A549 (cell line): ENCODE data around the gene EXOC3L2. TPM values are rescaled to one million over a fixed set of nuclear protein-coding genes. Genes with fewer than 3 reads are reported as not detected.

Experiments
- ATAC-seq, 2 experiments: fragments of 200-7000 bp in 1 of 2; fragments of >200 bp in 1 of 2; cut with Nextera tagmentation in 1 of 2; cut with Tn5 transposase in 1 of 2; 3 replicates each; pipeline versions ENCODE4 v1.8.0 to v1.9.1; 2018 to 2020; ENCODE audit warnings: mild to moderate bottlenecking in 1 of 2, moderate library complexity in 1 of 2
- CTCF ChIA-PET: fragments of 300-600 bp; sonication (Branson Sonifier 250); formaldehyde crosslinking; extraction: SDS; loops from one replicate; lab custom pipeline; 2021; ENCODE audit warnings: antibody characterized with exemption, inconsistent platforms; lab: Yijun Ruan, JAX
- POLR2A ChIA-PET: fragments of 350-600 bp; formaldehyde crosslinking; extraction: SDS; loops from one replicate; lab custom pipeline; 2021; ENCODE audit warnings: antibody characterized with exemption, inconsistent platforms; lab: Yijun Ruan, JAX
- DNase-seq, 2 experiments: peaks; one replicate each; pipeline versions ENCODE4 v3.0.0 to v3.0.0-alpha.2; 2011 to 2016; ENCODE audit warnings: low read depth in 1 of 2, low spot score in 1 of 2
- FAIRE-seq: peaks from 2 replicates; lab custom pipeline; 2011; peaks lifted over from hg19 to GRCh38; lab: Jason Lieb, UNC
- H3K27ac ChIP-seq, 2 experiments: fragments of >200 bp; sonication (Bioruptor Twin); formaldehyde crosslinking; 3 replicates each; pipeline ENCODE4 v1.5.1; 2016 to 2017
- H3K4me1 ChIP-seq: fragments of >200 bp; sonication (Bioruptor Twin); formaldehyde crosslinking; 3 replicates; pipeline ENCODE4 v1.6.1; 2016
- H3K4me2 ChIP-seq: fragments of >200 bp; sonication (Bioruptor Twin); formaldehyde crosslinking; 3 replicates; pipeline ENCODE4 v1.6.1; 2016
- H3K4me3 ChIP-seq: fragments of >200 bp; sonication (Bioruptor Twin); formaldehyde crosslinking; 3 replicates; pipeline ENCODE4 v1.5.1; 2016
- H3K9me3 ChIP-seq: fragments of >200 bp; sonication (Bioruptor Twin); formaldehyde crosslinking; 3 replicates; pipeline ENCODE4 v1.6.1; 2016
- CEBPB ChIP-seq, 2 experiments: fragments of >200 bp in 1 of 2; sonication (Bioruptor Twin) in 1 of 2; formaldehyde crosslinking in 1 of 2; IDR thresholded peaks; 2 replicates each; pipeline ENCODE4 v1.6.1; 2012 to 2016
- CHD4 ChIP-seq: fragments of 200-600 bp; sonication (generic); IDR thresholded peaks from 2 replicates; pipeline ENCODE4 v1.6.1; 2016; ENCODE audit warnings: antibody characterized with exemption, mild to moderate bottlenecking, borderline replicate concordance
- EHF ChIP-seq: fragments of 250-450 bp; sonication (Bioruptor Pico); IDR thresholded peaks from 2 replicates; pipeline ENCODE4 v1.5.0; 2020; ENCODE audit warnings: mild to moderate bottlenecking
- EHMT2 ChIP-seq: fragments of 200-600 bp; sonication (generic); IDR thresholded peaks from 2 replicates; pipeline ENCODE4 v1.6.1; 2016; ENCODE audit warnings: antibody characterized with exemption, low read depth, mild to moderate bottlenecking, moderate library complexity
- FOSB ChIP-seq: fragments of 250-450 bp; sonication (Bioruptor Pico); IDR thresholded peaks from 2 replicates; pipeline ENCODE4 v1.5.0; 2020; ENCODE audit warnings: mild to moderate bottlenecking, moderate library complexity
- FOSL2 ChIP-seq, 2 experiments: fragments of 450-650 bp in 1 of 2; fragments of >200 bp in 1 of 2; sonication (Bioruptor Twin) in 1 of 2; formaldehyde crosslinking; IDR thresholded peaks; 2 replicates each; pipeline versions ENCODE4 v1.5.0 to v1.6.1; 2016 to 2020; ENCODE audit warnings: mild to moderate bottlenecking in 1 of 2, moderate library complexity in 1 of 2
- GATA3 ChIP-seq: IDR thresholded peaks from 2 replicates; pipeline ENCODE4 v1.6.1; 2012; ENCODE audit warnings: borderline replicate concordance
- HDAC2 ChIP-seq: fragments of 200-600 bp; sonication (generic); IDR thresholded peaks from 2 replicates; pipeline ENCODE4 v1.6.1; 2016
- HES2 ChIP-seq: fragments of >200 bp; sonication (Bioruptor Twin); formaldehyde crosslinking; IDR thresholded peaks from 2 replicates; pipeline ENCODE4 v1.6.1; 2016
- HOXB5 ChIP-seq: fragments of 250-450 bp; sonication (Bioruptor Pico); IDR thresholded peaks from 2 replicates; pipeline ENCODE4 v1.5.0; 2020; ENCODE audit warnings: mild to moderate bottlenecking, moderate library complexity
- JUN ChIP-seq, 2 experiments: fragments of >200 bp; sonication (Bioruptor Twin); formaldehyde crosslinking; IDR thresholded peaks; 2 replicates in 1 of 2; 3 replicates in 1 of 2; pipeline ENCODE4 v1.6.1; 2016 to 2017
- JUNB ChIP-seq: fragments of >200 bp; sonication (Bioruptor Twin); formaldehyde crosslinking; IDR thresholded peaks from 2 replicates; pipeline ENCODE4 v1.6.1; 2016
- MAX ChIP-seq: IDR thresholded peaks from 2 replicates; pipeline ENCODE4 v1.6.1; 2012
- MAZ ChIP-seq: fragments of 150-350 bp; IDR thresholded peaks from 2 replicates; pipeline ENCODE4 v1.6.1; 2014; ENCODE audit warnings: antibody characterized with exemption, low read depth, low read length, borderline replicate concordance
- MYC ChIP-seq: IDR thresholded peaks from 2 replicates; pipeline ENCODE4 v1.6.1; 2012; ENCODE audit warnings: mild to moderate bottlenecking, inconsistent platforms, low read length, improper control_type of control experiment, borderline replicate concordance
- NPAS2 ChIP-seq: fragments of 250-450 bp; sonication (Bioruptor Pico); IDR thresholded peaks from 2 replicates; pipeline ENCODE4 v1.8.0; 2022; ENCODE audit warnings: mild to moderate bottlenecking, moderate library complexity, borderline replicate concordance
- NR3C1 ChIP-seq: fragments of >200 bp; sonication (Bioruptor Twin); formaldehyde crosslinking; IDR thresholded peaks from 3 replicates; pipeline ENCODE4 v1.6.1; 2017
- PBX3 ChIP-seq: IDR thresholded peaks from 2 replicates; pipeline ENCODE4 v1.6.1; 2012
- POLR2A ChIP-seq: IDR thresholded peaks from 2 replicates; pipeline ENCODE4 v1.6.1; 2012; ENCODE audit warnings: mild to moderate bottlenecking, low read length
- POLR2AphosphoS2 ChIP-seq: conservative IDR thresholded peaks from 2 replicates; pipeline ENCODE4 v1.6.1; 2012; ENCODE audit warnings: low read length, improper control_type of control experiment, inconsistent platforms
- RCOR1 ChIP-seq: fragments of 150-350 bp; IDR thresholded peaks from 2 replicates; pipeline ENCODE4 v1.6.1; 2014; ENCODE audit warnings: antibody characterized with exemption, low read length, low read depth
- RFX5 ChIP-seq: fragments of 450-650 bp; IDR thresholded peaks from 2 replicates; pipeline ENCODE4 v1.7.1; 2014; ENCODE audit warnings: antibody characterized with exemption, mild to moderate bottlenecking, moderate library complexity
- RNF2 ChIP-seq: fragments of 200-600 bp; sonication (generic); IDR thresholded peaks from 2 replicates; pipeline ENCODE4 v1.6.1; 2016; ENCODE audit warnings: low read depth, mild to moderate bottlenecking, antibody characterized with exemption, moderate library complexity, borderline replicate concordance
- SMC3 ChIP-seq: fragments of >200 bp; sonication (Bioruptor Twin); formaldehyde crosslinking; IDR thresholded peaks from 3 replicates; pipeline ENCODE4 v1.6.1; 2018; ENCODE audit warnings: inconsistent platforms
- USF2 ChIP-seq: fragments of 450-650 bp; IDR thresholded peaks from 2 replicates; pipeline ENCODE4 v1.6.1; 2014; ENCODE audit warnings: antibody characterized with exemption
- ZFP36 ChIP-seq: fragments of 450-650 bp; IDR thresholded peaks from 2 replicates; pipeline ENCODE4 v1.6.1; 2014; ENCODE audit warnings: borderline replicate concordance; ENCODE audit not compliant: partially characterized antibody
- WGBS: methylation state at CpG from one replicate; pipeline ENCODE4 v1.1.6; 2017; ENCODE audit errors: missing lambda C conversion rate; 5-methylcytosine and 5-hydroxymethylcytosine counted together
- polyA plus RNA-seq, 4 experiments: library from polyadenylated mRNA; depleted of rRNA in 3 of 4; stranded (reverse); fragments of >200 nt; fragmentation: RNase III in 1 of 4; extraction: RNeasy Plus Mini Kit Qiagen cat#74134 plus additional on column Dnase treatment in 1 of 4; gene quantifications; 2 replicates in 3 of 4; 3 replicates in 1 of 4; pipeline ENCODE4 v1.2.3, GENCODE V29; 2011 to 2017
- TF ChIP-seq, protein P1 (sequence below): fragments of 250-450 bp; sonication (Bioruptor Pico); IDR thresholded peaks from 2 replicates; pipeline ENCODE4 v1.5.0; 2021; ENCODE audit warnings: mild to moderate bottlenecking, moderate library complexity, borderline replicate concordance
- TF ChIP-seq, protein P2 (sequence below): fragments of >200 bp; sonication (Bioruptor Twin); formaldehyde crosslinking; IDR thresholded peaks from 3 replicates; pipeline ENCODE4 v1.5.1; 2016
- TF ChIP-seq, protein P3 (sequence below): fragments of >200 bp; sonication (Bioruptor Twin); formaldehyde crosslinking; IDR thresholded peaks from 3 replicates; pipeline ENCODE4 v1.6.1; 2016

EXOC3L2 gene
- polyA plus RNA-seq, 2 of the 4 experiments (the other 2 are of a cell fraction) = 0.16 to 0.50 TPM

GRCh38 chr19:45178262-45179071 is 66.7 kb downstream of the EXOC3L2 start, which contains the start of gene BLOC1S3 (continued):
- TF ChIP-seq USF2 (peak; percentile 98), MAZ (no peak), FOSL2 (IDR thresholded peaks at IDR 0.05) (no peak), FOSL2 (CRISPR knock-in tag; IDR thresholded peaks at IDR 0.05) (no peak), PBX3 (no peak; the same call in none of the 2 replicates), NPAS2 (CRISPR knock-in tag) (peak; percentile 98), RFX5 (peak; percentile 99), MYC (peak; percentile 95), MAX (peak; percentile 99), RCOR1 (no peak), EHF (CRISPR knock-in tag) (no peak), FOSB (CRISPR knock-in tag) (no peak), EHMT2 (no peak)
- TF ChIP-seq, protein P1, sequence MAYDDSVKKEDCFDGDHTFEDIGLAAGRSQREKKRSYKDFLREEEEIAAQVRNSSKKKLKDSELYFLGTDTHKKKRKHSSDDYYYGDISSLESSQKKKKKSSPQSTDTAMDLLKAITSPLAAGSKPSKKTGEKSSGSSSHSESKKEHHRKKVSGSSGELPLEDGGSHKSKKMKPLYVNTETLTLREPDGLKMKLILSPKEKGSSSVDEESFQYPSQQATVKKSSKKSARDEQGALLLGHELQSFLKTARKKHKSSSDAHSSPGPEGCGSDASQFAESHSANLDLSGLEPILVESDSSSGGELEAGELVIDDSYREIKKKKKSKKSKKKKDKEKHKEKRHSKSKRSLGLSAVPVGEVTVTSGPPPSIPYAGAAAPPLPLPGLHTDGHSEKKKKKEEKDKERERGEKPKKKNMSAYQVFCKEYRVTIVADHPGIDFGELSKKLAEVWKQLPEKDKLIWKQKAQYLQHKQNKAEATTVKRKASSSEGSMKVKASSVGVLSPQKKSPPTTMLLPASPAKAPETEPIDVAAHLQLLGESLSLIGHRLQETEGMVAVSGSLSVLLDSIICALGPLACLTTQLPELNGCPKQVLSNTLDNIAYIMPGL (CRISPR knock-in tag) = no peak

GRCh38 chr19:45177817-45178261 is 67.4 kb downstream of the EXOC3L2 start, which contains the start of gene TRAPPC6A:
Gene TRAPPC6A, minus strand, starts transcription at chr19:45178237. Its CDS starts 19 bp downstream, at chr19:45178218.
- ChIA-PET CTCF (interaction anchor here (0.6 to 2.5 kb wide), 15 partner anchors 10 to 261 kb away, joined by 3 to 18 read pairs (median 4); partner anchors contain the start of genes NKPD1 and PPP1R13L), POLR2A (interaction anchor here (0.6 to 3.3 kb wide), 14 partner anchors 9 to 515 kb away, joined by 3 to 23 read pairs (median 3); partner anchors contain the start of genes GEMIN7 and PPP1R37)
- Histone ChIP-seq H3K27ac (peak within 1 kb of the TSS; percentile 76 to 85), H3K4me1 (peaks cover 11% of the 10 kb centered on the region; the same call in 2 of the 3 replicates), H3K9me3 (no peaks in the 10 kb centered on the region), H3K4me2 (peak within 1 kb of the TSS; percentile 92), H3K4me3 (peak within 1 kb of the TSS; percentile 71)
- DNase-seq (peak; percentile 64 to 74), FAIRE-seq (no peak), ATAC-seq (peak; percentile 21 to 33)
- under 1% methylated on average over 24 of the region's 36 CpGs for WGBS
- TF ChIP-seq POLR2AphosphoS2 (no peak), CHD4 (no peak), ZFP36 (no peak), RNF2 (no peak), FOSL2 (IDR thresholded peaks at IDR 0.05) (no peak), FOSL2 (CRISPR knock-in tag; IDR thresholded peaks at IDR 0.05) (peak; percentile 47; the same call in 1 of the 2 replicates), POLR2A (peak; percentile 52), USF2 (no peak), JUN (IDR thresholded peaks at IDR 0.05) (no peak), JUNB (no peak), HDAC2 (no peak), EHF (CRISPR knock-in tag) (no peak), RCOR1 (no peak), MAZ (no peak), CEBPB (IDR thresholded peaks at IDR 0.05) (no peak), SMC3 (no peak; the same call in 1 of the 3 replicates), HOXB5 (CRISPR knock-in tag) (no peak), NR3C1 (no peak), GATA3 (no peak), HES2 (no peak)
- TF ChIP-seq, protein P2, sequence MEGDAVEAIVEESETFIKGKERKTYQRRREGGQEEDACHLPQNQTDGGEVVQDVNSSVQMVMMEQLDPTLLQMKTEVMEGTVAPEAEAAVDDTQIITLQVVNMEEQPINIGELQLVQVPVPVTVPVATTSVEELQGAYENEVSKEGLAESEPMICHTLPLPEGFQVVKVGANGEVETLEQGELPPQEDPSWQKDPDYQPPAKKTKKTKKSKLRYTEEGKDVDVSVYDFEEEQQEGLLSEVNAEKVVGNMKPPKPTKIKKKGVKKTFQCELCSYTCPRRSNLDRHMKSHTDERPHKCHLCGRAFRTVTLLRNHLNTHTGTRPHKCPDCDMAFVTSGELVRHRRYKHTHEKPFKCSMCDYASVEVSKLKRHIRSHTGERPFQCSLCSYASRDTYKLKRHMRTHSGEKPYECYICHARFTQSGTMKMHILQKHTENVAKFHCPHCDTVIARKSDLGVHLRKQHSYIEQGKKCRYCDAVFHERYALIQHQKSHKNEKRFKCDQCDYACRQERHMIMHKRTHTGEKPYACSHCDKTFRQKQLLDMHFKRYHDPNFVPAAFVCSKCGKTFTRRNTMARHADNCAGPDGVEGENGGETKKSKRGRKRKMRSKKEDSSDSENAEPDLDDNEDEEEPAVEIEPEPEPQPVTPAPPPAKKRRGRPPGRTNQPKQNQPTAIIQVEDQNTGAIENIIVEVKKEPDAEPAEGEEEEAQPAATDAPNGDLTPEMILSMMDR = no peak
- TF ChIP-seq, protein P3, sequence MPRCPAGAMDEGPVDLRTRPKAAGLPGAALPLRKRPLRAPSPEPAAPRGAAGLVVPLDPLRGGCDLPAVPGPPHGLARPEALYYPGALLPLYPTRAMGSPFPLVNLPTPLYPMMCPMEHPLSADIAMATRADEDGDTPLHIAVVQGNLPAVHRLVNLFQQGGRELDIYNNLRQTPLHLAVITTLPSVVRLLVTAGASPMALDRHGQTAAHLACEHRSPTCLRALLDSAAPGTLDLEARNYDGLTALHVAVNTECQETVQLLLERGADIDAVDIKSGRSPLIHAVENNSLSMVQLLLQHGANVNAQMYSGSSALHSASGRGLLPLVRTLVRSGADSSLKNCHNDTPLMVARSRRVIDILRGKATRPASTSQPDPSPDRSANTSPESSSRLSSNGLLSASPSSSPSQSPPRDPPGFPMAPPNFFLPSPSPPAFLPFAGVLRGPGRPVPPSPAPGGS = 0 out of 3 replicates have a peak, but pooled peaks have one; percentile 43
